H9 (cell line): ENCODE results near the gene ASB16. TPM values are rescaled to one million over a fixed set of nuclear protein-coding genes. Genes with fewer than 3 reads are reported as not detected.
A peak's percentile ranks its signal among the peaks of the same experiment; 100 is the strongest.

Source experiments
- DNase-seq: peaks from one replicate; pipeline ENCODE4 v3.0.0-alpha.2; 2017
- H2AFZ ChIP-seq: one replicate; pipeline ENCODE4 v1.6.1; 2013; ENCODE audit warnings: mild to moderate bottlenecking, low read length, control low read depth, moderate library complexity
- H2AK5ac ChIP-seq: 2 replicates; pipeline ENCODE4 v1.6.1; 2013; ENCODE audit warnings: low read length, control low read depth, mixed read lengths; ENCODE audit not compliant: insufficient read length
- H2BK120ac ChIP-seq: one replicate; pipeline ENCODE4 v1.6.1; 2013; ENCODE audit warnings: low read depth, mild to moderate bottlenecking, low read length, control low read depth, inconsistent platforms; ENCODE audit not compliant: poor library complexity, severe bottlenecking
- H2BK12ac ChIP-seq: 2 replicates; pipeline ENCODE4 v1.6.1; 2013; ENCODE audit warnings: low read length, control low read depth, mixed read lengths, low read depth; ENCODE audit not compliant: insufficient read length
- H2BK15ac ChIP-seq: 2 replicates; pipeline ENCODE4 v1.6.1; 2013; ENCODE audit warnings: low read depth, low read length, control low read depth
- H2BK20ac ChIP-seq: one replicate; pipeline ENCODE4 v1.6.1; 2013; ENCODE audit warnings: low read depth, mild to moderate bottlenecking, low read length, control low read depth, inconsistent platforms; ENCODE audit not compliant: poor library complexity, severe bottlenecking
- H2BK5ac ChIP-seq: 2 replicates; pipeline ENCODE4 v1.6.1; 2013; ENCODE audit warnings: low read length, control low read depth, mixed read lengths; ENCODE audit not compliant: insufficient read length
- H3K14ac ChIP-seq: 2 replicates; pipeline ENCODE4 v1.6.1; 2013; ENCODE audit warnings: low read length, control low read depth; ENCODE audit not compliant: insufficient read depth
- H3K18ac ChIP-seq: 2 replicates; pipeline ENCODE4 v1.6.1; 2013; ENCODE audit warnings: low read depth, mild to moderate bottlenecking, mixed read lengths, low read length, control low read depth; ENCODE audit not compliant: insufficient read length
- H3K23ac ChIP-seq: 2 replicates; pipeline ENCODE4 v1.6.1; 2013; ENCODE audit warnings: low read length, control low read depth, mixed read lengths, low read depth; ENCODE audit not compliant: insufficient read length
- H3K23me2 ChIP-seq: 2 replicates; pipeline ENCODE4 v1.6.1; 2013; ENCODE audit warnings: low read depth, mild to moderate bottlenecking, mixed read lengths, low read length, control low read depth; ENCODE audit not compliant: insufficient read length, poor library complexity, severe bottlenecking
- H3K27ac ChIP-seq: 2 replicates; pipeline ENCODE4 v1.5.1; 2013; ENCODE audit warnings: low read length, control low read depth, mixed read lengths, low read depth; ENCODE audit not compliant: insufficient read length
- H3K27me3 ChIP-seq: 2 replicates; pipeline ENCODE4 v1.6.1; 2013; ENCODE audit warnings: low read length, control low read depth, inconsistent platforms; ENCODE audit not compliant: insufficient read depth
- H3K4ac ChIP-seq: 2 replicates; pipeline ENCODE4 v1.6.1; 2013; ENCODE audit warnings: low read depth, mild to moderate bottlenecking, control low read depth, inconsistent platforms, low read length, moderate library complexity
- H3K4me1 ChIP-seq: 2 replicates; pipeline ENCODE4 v1.6.1; 2013; ENCODE audit warnings: low read length, control low read depth, inconsistent platforms; ENCODE audit not compliant: insufficient read depth
- H3K4me2 ChIP-seq: 2 replicates; pipeline ENCODE4 v1.6.1; 2013; ENCODE audit warnings: low read length, control low read depth, mixed read lengths; ENCODE audit not compliant: insufficient read length, insufficient read depth
- H3K56ac ChIP-seq: 2 replicates; pipeline ENCODE4 v1.6.1; 2013; ENCODE audit warnings: low read depth, mild to moderate bottlenecking, mixed read lengths, low read length, control low read depth; ENCODE audit not compliant: insufficient read length
- H3K79me1 ChIP-seq: 2 replicates; pipeline ENCODE4 v1.6.1; 2013; ENCODE audit warnings: low read depth, mild to moderate bottlenecking, moderate library complexity, low read length, control low read depth, inconsistent platforms; ENCODE audit not compliant: insufficient read depth, poor library complexity, severe bottlenecking
- H3K79me2 ChIP-seq: 2 replicates; pipeline ENCODE4 v1.6.1; 2013; ENCODE audit warnings: low read length, control low read depth, inconsistent platforms; ENCODE audit not compliant: insufficient read depth
- H3K9ac ChIP-seq: 2 replicates; pipeline ENCODE4 v1.6.1; 2013; ENCODE audit warnings: low read length, control low read depth, mixed read lengths; ENCODE audit not compliant: insufficient read length; ENCODE audit errors: extremely low read depth
- H3K9me3 ChIP-seq: one replicate; pipeline ENCODE4 v1.6.1; 2013; ENCODE audit warnings: low read depth, low read length, inconsistent platforms; ENCODE audit not compliant: control insufficient read depth
- H3T11ph ChIP-seq: one replicate; pipeline ENCODE4 v1.6.1; 2013; ENCODE audit warnings: mild to moderate bottlenecking, low read length, control low read depth, inconsistent platforms
- H4K20me1 ChIP-seq: one replicate; pipeline ENCODE4 v1.6.1; 2013; ENCODE audit not compliant: control insufficient read depth, insufficient read length, insufficient read depth
- H4K5ac ChIP-seq: 2 replicates; pipeline ENCODE4 v1.6.1; 2013; ENCODE audit warnings: low read depth, mild to moderate bottlenecking, mixed read lengths, low read length, control low read depth; ENCODE audit not compliant: insufficient read length
- H4K8ac ChIP-seq: replicated peaks from 2 replicates; pipeline ENCODE4 v1.6.1; 2013; ENCODE audit warnings: low read length, control low read depth, mixed read lengths, low read depth; ENCODE audit not compliant: insufficient read length
- H4K91ac ChIP-seq: 2 replicates; pipeline ENCODE4 v1.6.1; 2013; ENCODE audit warnings: low read depth, mild to moderate bottlenecking, moderate library complexity, mixed read lengths, low read length, control low read depth; ENCODE audit not compliant: insufficient read length
- H3K27ac Mint-ChIP-seq, 3 experiments: 2 replicates in 2 of 3; 3 replicates in 1 of 3; pipeline ENCODE4 v1.8.0; 2020 to 2021; ENCODE audit warnings: mixed read lengths in 3 of 3, mild to moderate bottlenecking in 1 of 3, moderate library complexity in 1 of 3
- H3K27me3 Mint-ChIP-seq: 2 replicates; pipeline ENCODE4 v1.8.0; 2021; ENCODE audit warnings: low read depth, mild to moderate bottlenecking, moderate library complexity, mixed read lengths
- H3K36me3 Mint-ChIP-seq, 3 experiments: 2 replicates in 2 of 3; 3 replicates in 1 of 3; pipeline ENCODE4 v1.8.0; 2020 to 2021; ENCODE audit warnings: low read depth in 3 of 3, mixed read lengths in 3 of 3; ENCODE audit not compliant: insufficient read depth in 1 of 3
- H3K4me1 Mint-ChIP-seq, 2 experiments: 2 replicates each; pipeline ENCODE4 v1.8.0; 2020; ENCODE audit warnings: mixed read lengths in 2 of 2
- H3K4me3 Mint-ChIP-seq, 2 experiments: 2 replicates in 1 of 2; 3 replicates in 1 of 2; pipeline ENCODE4 v1.8.0; 2020 to 2021; ENCODE audit warnings: mild to moderate bottlenecking in 2 of 2, mixed read lengths in 2 of 2, moderate library complexity in 1 of 2
- H3K9me3 Mint-ChIP-seq, 2 experiments: 2 replicates in 1 of 2; 3 replicates in 1 of 2; pipeline ENCODE4 v1.8.0; 2020; ENCODE audit warnings: mild to moderate bottlenecking in 2 of 2, mixed read lengths in 2 of 2, moderate library complexity in 1 of 2
- CTCF ChIP-seq: fragments of 200-600 bp; sonication (generic); conservative IDR thresholded peaks from 3 replicates; pipeline ENCODE4 v1.8.0; 2021; ENCODE audit warnings: antibody characterized with exemption, mild to moderate bottlenecking
- WGBS: extraction: QIAGEN DNeasy Blood & Tissue Kit; methylation state at CpG from one replicate; pipeline ENCODE4 v1.1.7; 2013; ENCODE audit warnings: missing lambda C conversion rate, low lambda C conversion rate, mixed read lengths; ENCODE audit not compliant: insufficient read length; ENCODE audit errors: extremely low coverage; 5-methylcytosine and 5-hydroxymethylcytosine counted together
- total RNA-seq: library from RNA; stranded (reverse); gene quantifications from 2 replicates; pipeline ENCODE4 v1.2.1, GENCODE V29; 2021

The ASB16 gene
- total RNA-seq, 1 experiment from 2014 or later = 0.90 TPM

- H3K56ac ChIP-seq = no peak overlapping the region
- H3K23me2 ChIP-seq = no peaks in the 10 kb centered on the region
- peak overlapping the region in 2 of 3 experiments; percentile 15 to 85; a peak in 3 of 7 replicates for H3K27ac Mint-ChIP-seq
- H3K9me3 ChIP-seq = no peaks in the 10 kb centered on the region
- no peak overlapping the region for H4K5ac ChIP-seq
- TF ChIP-seq CTCF = no peak
- no peak overlapping the region for H2BK20ac ChIP-seq
- H2BK12ac ChIP-seq = no peak overlapping the region
- DNase-seq = no peak
- H2AFZ ChIP-seq = no peak overlapping the region
- no peak overlapping the region for H3K4me2 ChIP-seq
- no peaks in the 10 kb centered on the region for H3K79me1 ChIP-seq
- no peaks in the 10 kb centered on the region for H3K27me3 ChIP-seq
- no peaks in the 10 kb centered on the region for H3K4me1 ChIP-seq
- no peak overlapping the region for H3K14ac ChIP-seq
- peaks cover 19 to 35% of the 10 kb centered on the region in 2 experiments for H3K4me1 Mint-ChIP-seq
- H3K27ac ChIP-seq = no peak overlapping the region
- H3K79me2 ChIP-seq = no peaks in the 10 kb centered on the region
- H2BK5ac ChIP-seq = no peak overlapping the region
- H3K36me3 Mint-ChIP-seq = peaks cover 21 to 74% (median 60%) of the 10 kb centered on the region in 3 experiments
- H3K23ac ChIP-seq = no peak overlapping the region
- H2AK5ac ChIP-seq = no peak overlapping the region
- H3K27me3 Mint-ChIP-seq = no peaks in the 10 kb centered on the region
- H3K4ac ChIP-seq = no peak overlapping the region
- no peak overlapping the region; a peak in 1 of 5 replicates for H3K4me3 Mint-ChIP-seq
- H4K8ac ChIP-seq = no peak overlapping the region
- no peaks in the 10 kb centered on the region for H3K9me3 Mint-ChIP-seq
- WGBS = no CpG with 5 or more reads among the region's 5 CpGs
- no peak overlapping the region for H2BK15ac ChIP-seq
- no peak overlapping the region for H4K91ac ChIP-seq
- no peaks in the 10 kb centered on the region for H4K20me1 ChIP-seq
- no peak overlapping the region for H2BK120ac ChIP-seq
- H3K9ac ChIP-seq = no peak overlapping the region
- H3K18ac ChIP-seq = no peak overlapping the region
- no peak overlapping the region for H3T11ph ChIP-seq
These were observed 22.2 kb downstream of the ASB16 start for GRCh38 chr17:44192750-44193149.
